ENCODE measurements around the gene NES.

GRCh38 chr1:156648951-156649350 is 28.3 kb downstream of the NES start:
- TF ChIP-seq, protein P1, sequence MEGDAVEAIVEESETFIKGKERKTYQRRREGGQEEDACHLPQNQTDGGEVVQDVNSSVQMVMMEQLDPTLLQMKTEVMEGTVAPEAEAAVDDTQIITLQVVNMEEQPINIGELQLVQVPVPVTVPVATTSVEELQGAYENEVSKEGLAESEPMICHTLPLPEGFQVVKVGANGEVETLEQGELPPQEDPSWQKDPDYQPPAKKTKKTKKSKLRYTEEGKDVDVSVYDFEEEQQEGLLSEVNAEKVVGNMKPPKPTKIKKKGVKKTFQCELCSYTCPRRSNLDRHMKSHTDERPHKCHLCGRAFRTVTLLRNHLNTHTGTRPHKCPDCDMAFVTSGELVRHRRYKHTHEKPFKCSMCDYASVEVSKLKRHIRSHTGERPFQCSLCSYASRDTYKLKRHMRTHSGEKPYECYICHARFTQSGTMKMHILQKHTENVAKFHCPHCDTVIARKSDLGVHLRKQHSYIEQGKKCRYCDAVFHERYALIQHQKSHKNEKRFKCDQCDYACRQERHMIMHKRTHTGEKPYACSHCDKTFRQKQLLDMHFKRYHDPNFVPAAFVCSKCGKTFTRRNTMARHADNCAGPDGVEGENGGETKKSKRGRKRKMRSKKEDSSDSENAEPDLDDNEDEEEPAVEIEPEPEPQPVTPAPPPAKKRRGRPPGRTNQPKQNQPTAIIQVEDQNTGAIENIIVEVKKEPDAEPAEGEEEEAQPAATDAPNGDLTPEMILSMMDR (IDR thresholded peaks at IDR 0.05) = no peak
- TF ChIP-seq POLR2A (IDR thresholded peaks at IDR 0.05) = no peak

Data from heart left ventricle (tissue), 13 donors.